Activated CD4-positive, CD25-positive, alpha-beta regulatory T cell treated with anti-CD3 and anti-CD28 coated beads, Interleukin-2, amount 50 U/mL, for 72 hours (primary cell): ENCODE measurements around the gene GPA33.

ENCODE experiments used
- DNase-seq: peaks from one replicate; pipeline ENCODE4 v3.0.0; 2021

GPA33 gene

GRCh38 chr1:167116174-167116573 is 26.0 kb upstream of the GPA33 start:
- no peak for DNase-seq

- no peak for DNase-seq
Measured at GRCh38 chr1:167115655-167116054, 25.5 kb upstream of the GPA33 start.

- no peak for DNase-seq
Measured at GRCh38 chr1:167114725-167115124, 24.5 kb upstream of the GPA33 start.

- DNase-seq, result no peak
Measured at GRCh38 chr1:167111868-167112709, 21.9 kb upstream of the GPA33 start.

- no peak for DNase-seq
Measured at GRCh38 chr1:167110586-167110985, 20.4 kb upstream of the GPA33 start.

GRCh38 chr1:167109125-167109524 is 18.9 kb upstream of the GPA33 start:
- no peak for DNase-seq

GRCh38 chr1:167107456-167107855 is 17.3 kb upstream of the GPA33 start:
- no peak for DNase-seq

- no peak for DNase-seq
Measured at GRCh38 chr1:167106119-167106461, 15.9 kb upstream of the GPA33 start.

- no peak for DNase-seq
Measured at GRCh38 chr1:167105271-167106118, 15.3 kb upstream of the GPA33 start.

GRCh38 chr1:167104256-167104633 is 14.1 kb upstream of the GPA33 start:
- no peak for DNase-seq

GRCh38 chr1:167102906-167103573 is 12.9 kb upstream of the GPA33 start:
- no peak for DNase-seq

GRCh38 chr1:167101754-167102153 is 11.6 kb upstream of the GPA33 start:
- no peak for DNase-seq

GRCh38 chr1:167100730-167101129 is 10.6 kb upstream of the GPA33 start:
- DNase-seq, result no peak

- no peak for DNase-seq
Measured at GRCh38 chr1:167099851-167100250, 9.7 kb upstream of the GPA33 start.

GRCh38 chr1:167095368-167095767 is 5.2 kb upstream of the GPA33 start:
- DNase-seq, result no peak

- no peak for DNase-seq
Measured at GRCh38 chr1:167094690-167095089, 4.5 kb upstream of the GPA33 start.

GRCh38 chr1:167093846-167094516 is 3.8 kb upstream of the GPA33 start, which contains the start of gene STYXL2:
STYXL2 (plus strand) TSS chr1:167094075; CDS start chr1:167094850, 775 bp downstream.
- DNase-seq, result no peak

GRCh38 chr1:167092653-167093052 is 2.5 kb upstream of the GPA33 start:
- DNase-seq, result no peak

- no peak for DNase-seq
Measured at GRCh38 chr1:167089939-167090313, 251 bp downstream of the GPA33 start.

- no peak for DNase-seq
Measured at GRCh38 chr1:167088746-167089417, 1.3 kb downstream of the GPA33 start.

- no peak for DNase-seq
Measured at GRCh38 chr1:167086768-167087167, 3.4 kb downstream of the GPA33 start.

- DNase-seq, result no peak
Measured at GRCh38 chr1:167086033-167086432, 4.1 kb downstream of the GPA33 start.
